H9 (cell line): Measurements from ENCODE around the gene ARSH. TPM values are rescaled to one million over a fixed set of nuclear protein-coding genes. Genes with fewer than 3 reads are reported as not detected.

ENCODE experiments used
- DNase-seq: peaks from one replicate; pipeline ENCODE4 v3.0.0-alpha.2; 2017
- H2AFZ ChIP-seq: one replicate; pipeline ENCODE4 v1.6.1; 2013; ENCODE audit warnings: mild to moderate bottlenecking, low read length, control low read depth, moderate library complexity
- H2AK5ac ChIP-seq: 2 replicates; pipeline ENCODE4 v1.6.1; 2013; ENCODE audit warnings: low read length, control low read depth, mixed read lengths; ENCODE audit not compliant: insufficient read length
- H2BK120ac ChIP-seq: one replicate; pipeline ENCODE4 v1.6.1; 2013; ENCODE audit warnings: low read depth, mild to moderate bottlenecking, low read length, control low read depth, inconsistent platforms; ENCODE audit not compliant: poor library complexity, severe bottlenecking
- H2BK12ac ChIP-seq: 2 replicates; pipeline ENCODE4 v1.6.1; 2013; ENCODE audit warnings: low read length, control low read depth, mixed read lengths, low read depth; ENCODE audit not compliant: insufficient read length
- H2BK15ac ChIP-seq: 2 replicates; pipeline ENCODE4 v1.6.1; 2013; ENCODE audit warnings: low read depth, low read length, control low read depth
- H2BK20ac ChIP-seq: one replicate; pipeline ENCODE4 v1.6.1; 2013; ENCODE audit warnings: low read depth, mild to moderate bottlenecking, low read length, control low read depth, inconsistent platforms; ENCODE audit not compliant: poor library complexity, severe bottlenecking
- H2BK5ac ChIP-seq: 2 replicates; pipeline ENCODE4 v1.6.1; 2013; ENCODE audit warnings: low read length, control low read depth, mixed read lengths; ENCODE audit not compliant: insufficient read length
- H3K14ac ChIP-seq: 2 replicates; pipeline ENCODE4 v1.6.1; 2013; ENCODE audit warnings: low read length, control low read depth; ENCODE audit not compliant: insufficient read depth
- H3K18ac ChIP-seq: 2 replicates; pipeline ENCODE4 v1.6.1; 2013; ENCODE audit warnings: low read depth, mild to moderate bottlenecking, mixed read lengths, low read length, control low read depth; ENCODE audit not compliant: insufficient read length
- H3K23ac ChIP-seq: 2 replicates; pipeline ENCODE4 v1.6.1; 2013; ENCODE audit warnings: low read length, control low read depth, mixed read lengths, low read depth; ENCODE audit not compliant: insufficient read length
- H3K23me2 ChIP-seq: 2 replicates; pipeline ENCODE4 v1.6.1; 2013; ENCODE audit warnings: low read depth, mild to moderate bottlenecking, mixed read lengths, low read length, control low read depth; ENCODE audit not compliant: insufficient read length, poor library complexity, severe bottlenecking
- H3K27ac ChIP-seq: 2 replicates; pipeline ENCODE4 v1.5.1; 2013; ENCODE audit warnings: low read length, control low read depth, mixed read lengths, low read depth; ENCODE audit not compliant: insufficient read length
- H3K27me3 ChIP-seq: 2 replicates; pipeline ENCODE4 v1.6.1; 2013; ENCODE audit warnings: low read length, control low read depth, inconsistent platforms; ENCODE audit not compliant: insufficient read depth
- H3K4ac ChIP-seq: 2 replicates; pipeline ENCODE4 v1.6.1; 2013; ENCODE audit warnings: low read depth, mild to moderate bottlenecking, control low read depth, inconsistent platforms, low read length, moderate library complexity
- H3K4me1 ChIP-seq: 2 replicates; pipeline ENCODE4 v1.6.1; 2013; ENCODE audit warnings: low read length, control low read depth, inconsistent platforms; ENCODE audit not compliant: insufficient read depth
- H3K4me2 ChIP-seq: 2 replicates; pipeline ENCODE4 v1.6.1; 2013; ENCODE audit warnings: low read length, control low read depth, mixed read lengths; ENCODE audit not compliant: insufficient read length, insufficient read depth
- H3K56ac ChIP-seq: 2 replicates; pipeline ENCODE4 v1.6.1; 2013; ENCODE audit warnings: low read depth, mild to moderate bottlenecking, mixed read lengths, low read length, control low read depth; ENCODE audit not compliant: insufficient read length
- H3K79me1 ChIP-seq: 2 replicates; pipeline ENCODE4 v1.6.1; 2013; ENCODE audit warnings: low read depth, mild to moderate bottlenecking, moderate library complexity, low read length, control low read depth, inconsistent platforms; ENCODE audit not compliant: insufficient read depth, poor library complexity, severe bottlenecking
- H3K79me2 ChIP-seq: 2 replicates; pipeline ENCODE4 v1.6.1; 2013; ENCODE audit warnings: low read length, control low read depth, inconsistent platforms; ENCODE audit not compliant: insufficient read depth
- H3K9ac ChIP-seq: 2 replicates; pipeline ENCODE4 v1.6.1; 2013; ENCODE audit warnings: low read length, control low read depth, mixed read lengths; ENCODE audit not compliant: insufficient read length; ENCODE audit errors: extremely low read depth
- H3K9me3 ChIP-seq: one replicate; pipeline ENCODE4 v1.6.1; 2013; ENCODE audit warnings: low read depth, low read length, inconsistent platforms; ENCODE audit not compliant: control insufficient read depth
- H3T11ph ChIP-seq: one replicate; pipeline ENCODE4 v1.6.1; 2013; ENCODE audit warnings: mild to moderate bottlenecking, low read length, control low read depth, inconsistent platforms
- H4K20me1 ChIP-seq: one replicate; pipeline ENCODE4 v1.6.1; 2013; ENCODE audit not compliant: control insufficient read depth, insufficient read length, insufficient read depth
- H4K5ac ChIP-seq: 2 replicates; pipeline ENCODE4 v1.6.1; 2013; ENCODE audit warnings: low read depth, mild to moderate bottlenecking, mixed read lengths, low read length, control low read depth; ENCODE audit not compliant: insufficient read length
- H4K8ac ChIP-seq: replicated peaks from 2 replicates; pipeline ENCODE4 v1.6.1; 2013; ENCODE audit warnings: low read length, control low read depth, mixed read lengths, low read depth; ENCODE audit not compliant: insufficient read length
- H4K91ac ChIP-seq: 2 replicates; pipeline ENCODE4 v1.6.1; 2013; ENCODE audit warnings: low read depth, mild to moderate bottlenecking, moderate library complexity, mixed read lengths, low read length, control low read depth; ENCODE audit not compliant: insufficient read length
- H3K27ac Mint-ChIP-seq, 3 experiments: 2 replicates in 2 of 3; 3 replicates in 1 of 3; pipeline ENCODE4 v1.8.0; 2020 to 2021; ENCODE audit warnings: mixed read lengths in 3 of 3, mild to moderate bottlenecking in 1 of 3, moderate library complexity in 1 of 3
- H3K27me3 Mint-ChIP-seq: 2 replicates; pipeline ENCODE4 v1.8.0; 2021; ENCODE audit warnings: low read depth, mild to moderate bottlenecking, moderate library complexity, mixed read lengths
- H3K36me3 Mint-ChIP-seq, 3 experiments: 2 replicates in 2 of 3; 3 replicates in 1 of 3; pipeline ENCODE4 v1.8.0; 2020 to 2021; ENCODE audit warnings: low read depth in 3 of 3, mixed read lengths in 3 of 3; ENCODE audit not compliant: insufficient read depth in 1 of 3
- H3K4me1 Mint-ChIP-seq, 2 experiments: 2 replicates each; pipeline ENCODE4 v1.8.0; 2020; ENCODE audit warnings: mixed read lengths in 2 of 2
- H3K4me3 Mint-ChIP-seq, 2 experiments: 2 replicates in 1 of 2; 3 replicates in 1 of 2; pipeline ENCODE4 v1.8.0; 2020 to 2021; ENCODE audit warnings: mild to moderate bottlenecking in 2 of 2, mixed read lengths in 2 of 2, moderate library complexity in 1 of 2
- H3K9me3 Mint-ChIP-seq, 2 experiments: 2 replicates in 1 of 2; 3 replicates in 1 of 2; pipeline ENCODE4 v1.8.0; 2020; ENCODE audit warnings: mild to moderate bottlenecking in 2 of 2, mixed read lengths in 2 of 2, moderate library complexity in 1 of 2
- WGBS: extraction: QIAGEN DNeasy Blood & Tissue Kit; methylation state at CpG from one replicate; pipeline ENCODE4 v1.1.7; 2013; ENCODE audit warnings: missing lambda C conversion rate, low lambda C conversion rate, mixed read lengths; ENCODE audit not compliant: insufficient read length; ENCODE audit errors: extremely low coverage; 5-methylcytosine and 5-hydroxymethylcytosine counted together
- total RNA-seq: library from RNA; stranded (reverse); gene quantifications from 2 replicates; pipeline ENCODE4 v1.2.1, GENCODE V29; 2021
- TF ChIP-seq, protein P1 (sequence below): fragments of 200-600 bp; sonication (generic); conservative IDR thresholded peaks from 3 replicates; pipeline ENCODE4 v1.8.0; 2021; ENCODE audit warnings: antibody characterized with exemption, mild to moderate bottlenecking

The ARSH gene
- total RNA-seq, 1 experiment from 2014 or later = not detected

GRCh38 chrX:3010532-3010931 is 4.2 kb downstream of the ARSH start:
- Histone ChIP-seq H3K27me3 (no peaks in the 10 kb centered on the region), H3K23me2 (no peaks in the 10 kb centered on the region), H3K9ac (no peak overlapping the region), H2BK15ac (no peak overlapping the region), H3K18ac (no peak overlapping the region), H3K9me3 (peaks cover 6% of the 10 kb centered on the region), H2AFZ (no peak overlapping the region), H4K91ac (no peak overlapping the region), H4K8ac (no peak overlapping the region), H2BK120ac (no peak overlapping the region), H4K20me1 (no peaks in the 10 kb centered on the region), H2AK5ac (no peak overlapping the region), H3K4me2 (no peak overlapping the region), H3K79me1 (no peaks in the 10 kb centered on the region), H3T11ph (no peak overlapping the region), H3K14ac (no peak overlapping the region), H4K5ac (no peak overlapping the region), H2BK5ac (no peak overlapping the region), H2BK12ac (no peak overlapping the region), H3K4me1 (no peaks in the 10 kb centered on the region), H3K27ac (no peak overlapping the region), H3K4ac (no peak overlapping the region), H2BK20ac (no peak overlapping the region), H3K23ac (no peak overlapping the region), H3K56ac (no peak overlapping the region), H3K79me2 (no peaks in the 10 kb centered on the region)
- Mint-ChIP-seq H3K27me3 (peaks cover 5% of the 10 kb centered on the region), H3K27ac (no peak overlapping the region), H3K4me3 (no peak overlapping the region), H3K36me3 (peaks cover 7 to 14% (median 9%) of the 10 kb centered on the region in 3 experiments; a peak in 6 of 7 replicates), H3K9me3 (peaks cover 28 to 38% of the 10 kb centered on the region in 2 experiments), H3K4me1 (no peaks in the 10 kb centered on the region)
- no peak for DNase-seq
- TF ChIP-seq, protein P1, sequence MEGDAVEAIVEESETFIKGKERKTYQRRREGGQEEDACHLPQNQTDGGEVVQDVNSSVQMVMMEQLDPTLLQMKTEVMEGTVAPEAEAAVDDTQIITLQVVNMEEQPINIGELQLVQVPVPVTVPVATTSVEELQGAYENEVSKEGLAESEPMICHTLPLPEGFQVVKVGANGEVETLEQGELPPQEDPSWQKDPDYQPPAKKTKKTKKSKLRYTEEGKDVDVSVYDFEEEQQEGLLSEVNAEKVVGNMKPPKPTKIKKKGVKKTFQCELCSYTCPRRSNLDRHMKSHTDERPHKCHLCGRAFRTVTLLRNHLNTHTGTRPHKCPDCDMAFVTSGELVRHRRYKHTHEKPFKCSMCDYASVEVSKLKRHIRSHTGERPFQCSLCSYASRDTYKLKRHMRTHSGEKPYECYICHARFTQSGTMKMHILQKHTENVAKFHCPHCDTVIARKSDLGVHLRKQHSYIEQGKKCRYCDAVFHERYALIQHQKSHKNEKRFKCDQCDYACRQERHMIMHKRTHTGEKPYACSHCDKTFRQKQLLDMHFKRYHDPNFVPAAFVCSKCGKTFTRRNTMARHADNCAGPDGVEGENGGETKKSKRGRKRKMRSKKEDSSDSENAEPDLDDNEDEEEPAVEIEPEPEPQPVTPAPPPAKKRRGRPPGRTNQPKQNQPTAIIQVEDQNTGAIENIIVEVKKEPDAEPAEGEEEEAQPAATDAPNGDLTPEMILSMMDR = no peak
- no CpG with 5 or more reads among the region's 2 CpGs for WGBS
